DOHH2 (cell line): ENCODE measurements around the gene HMSD.

Source experiments
- H3F3A ChIP-seq: fragments of 200-600 bp; sonication (generic), shearing (Covaris generic); 2 replicates; pipeline ENCODE4 v1.6.0; 2016; ENCODE audit warnings: antibody characterized with exemption, mild to moderate bottlenecking; ENCODE audit not compliant: control insufficient read depth, insufficient read depth
- H3K27ac ChIP-seq: fragments of 200-600 bp; sonication (generic); 2 replicates; pipeline ENCODE4 v1.5.1; 2014; ENCODE audit warnings: low read depth, mild to moderate bottlenecking, low read length, moderate library complexity
- H3K27me3 ChIP-seq: fragments of 200-600 bp; sonication (generic); 2 replicates; pipeline ENCODE4 v1.6.1; 2014; ENCODE audit warnings: mild to moderate bottlenecking, low read length, mixed read lengths; ENCODE audit not compliant: control insufficient read depth
- H3K36me3 ChIP-seq: fragments of 200-600 bp; sonication (generic); 2 replicates; pipeline ENCODE4 v1.6.1; 2014; ENCODE audit warnings: mild to moderate bottlenecking, low read length, moderate library complexity, mixed read lengths; ENCODE audit not compliant: control insufficient read depth
- H3K4me1 ChIP-seq: fragments of 200-600 bp; sonication (generic); 2 replicates; pipeline ENCODE4 v1.6.1; 2014; ENCODE audit warnings: mild to moderate bottlenecking, low read length, mixed read lengths; ENCODE audit not compliant: control insufficient read depth
- H3K4me2 ChIP-seq: fragments of 200-600 bp; sonication (generic); 2 replicates; pipeline ENCODE4 v1.6.0; 2014; ENCODE audit warnings: mild to moderate bottlenecking, low read length, moderate library complexity
- H3K4me3 ChIP-seq: fragments of 200-600 bp; sonication (generic); 2 replicates; pipeline ENCODE4 v1.5.1; 2014; ENCODE audit warnings: mild to moderate bottlenecking, low read length, mixed read lengths
- H3K79me2 ChIP-seq: fragments of 200-600 bp; sonication (generic); 2 replicates; pipeline ENCODE4 v1.6.1; 2014; ENCODE audit warnings: mild to moderate bottlenecking, low read length, mixed read lengths; ENCODE audit not compliant: control insufficient read depth
- H3K9me2 ChIP-seq: fragments of 200-600 bp; sonication (generic); replicated peaks from 2 replicates; pipeline ENCODE4 v1.6.1; 2014; ENCODE audit warnings: mild to moderate bottlenecking, low read length, mixed read lengths; ENCODE audit not compliant: control insufficient read depth
- H3K9me3 ChIP-seq: fragments of 200-600 bp; sonication (generic); 2 replicates; pipeline ENCODE4 v1.6.1; 2014; ENCODE audit warnings: antibody characterized with exemption, low read length, mixed read lengths; ENCODE audit not compliant: control insufficient read depth, insufficient read depth
- H4K20me1 ChIP-seq: fragments of 200-600 bp; sonication (generic); 2 replicates; pipeline ENCODE4 v1.6.0; 2014; ENCODE audit warnings: low read depth, mild to moderate bottlenecking, antibody characterized with exemption, low read length, moderate library complexity; ENCODE audit not compliant: control insufficient read depth, insufficient read depth
- EZH2phosphoT487 ChIP-seq: fragments of 200-600 bp; sonication (generic); IDR thresholded peaks from 2 replicates; pipeline ENCODE4 v1.6.1; 2017; ENCODE audit warnings: borderline replicate concordance, mild to moderate bottlenecking, antibody characterized with exemption, low read length, moderate library complexity, mixed read lengths
- TF ChIP-seq, protein P1 (sequence below): fragments of 200-600 bp; sonication (generic); IDR thresholded peaks from one replicate; pipeline ENCODE4 v1.5.1; 2014; ENCODE audit warnings: antibody characterized with exemption, mild to moderate bottlenecking, low read depth, low read length; ENCODE audit not compliant: poor library complexity, severe bottlenecking

HMSD gene

DNA sequence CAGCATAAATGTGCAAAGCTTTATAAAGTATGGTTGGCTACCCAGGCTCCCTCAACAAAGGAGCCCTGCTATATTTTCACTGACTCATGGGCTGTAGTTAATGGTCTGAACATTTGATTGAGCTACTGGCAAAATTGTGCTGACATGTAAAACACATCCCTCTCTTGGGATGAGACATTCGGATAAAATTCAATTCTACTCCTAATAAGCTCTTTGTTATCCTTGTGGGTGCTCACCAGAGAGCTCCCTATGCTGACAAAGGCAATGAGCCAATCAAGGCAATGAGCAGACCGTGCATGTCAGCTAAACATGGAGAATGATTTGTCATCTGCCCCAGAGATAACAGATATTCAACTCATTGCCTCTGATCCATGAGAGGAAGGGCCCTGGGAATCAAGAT lies 48.5 kb downstream of the HMSD start:
- 0 out of 2 replicates have a peak, but pooled peaks cover 6% of the 10 kb centered on the region for H3K9me3 ChIP-seq
- no peak overlapping the region for H3K4me2 ChIP-seq
- no peak for TF ChIP-seq EZH2phosphoT487
- TF ChIP-seq, protein P1, sequence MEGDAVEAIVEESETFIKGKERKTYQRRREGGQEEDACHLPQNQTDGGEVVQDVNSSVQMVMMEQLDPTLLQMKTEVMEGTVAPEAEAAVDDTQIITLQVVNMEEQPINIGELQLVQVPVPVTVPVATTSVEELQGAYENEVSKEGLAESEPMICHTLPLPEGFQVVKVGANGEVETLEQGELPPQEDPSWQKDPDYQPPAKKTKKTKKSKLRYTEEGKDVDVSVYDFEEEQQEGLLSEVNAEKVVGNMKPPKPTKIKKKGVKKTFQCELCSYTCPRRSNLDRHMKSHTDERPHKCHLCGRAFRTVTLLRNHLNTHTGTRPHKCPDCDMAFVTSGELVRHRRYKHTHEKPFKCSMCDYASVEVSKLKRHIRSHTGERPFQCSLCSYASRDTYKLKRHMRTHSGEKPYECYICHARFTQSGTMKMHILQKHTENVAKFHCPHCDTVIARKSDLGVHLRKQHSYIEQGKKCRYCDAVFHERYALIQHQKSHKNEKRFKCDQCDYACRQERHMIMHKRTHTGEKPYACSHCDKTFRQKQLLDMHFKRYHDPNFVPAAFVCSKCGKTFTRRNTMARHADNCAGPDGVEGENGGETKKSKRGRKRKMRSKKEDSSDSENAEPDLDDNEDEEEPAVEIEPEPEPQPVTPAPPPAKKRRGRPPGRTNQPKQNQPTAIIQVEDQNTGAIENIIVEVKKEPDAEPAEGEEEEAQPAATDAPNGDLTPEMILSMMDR = no peak

DNA sequence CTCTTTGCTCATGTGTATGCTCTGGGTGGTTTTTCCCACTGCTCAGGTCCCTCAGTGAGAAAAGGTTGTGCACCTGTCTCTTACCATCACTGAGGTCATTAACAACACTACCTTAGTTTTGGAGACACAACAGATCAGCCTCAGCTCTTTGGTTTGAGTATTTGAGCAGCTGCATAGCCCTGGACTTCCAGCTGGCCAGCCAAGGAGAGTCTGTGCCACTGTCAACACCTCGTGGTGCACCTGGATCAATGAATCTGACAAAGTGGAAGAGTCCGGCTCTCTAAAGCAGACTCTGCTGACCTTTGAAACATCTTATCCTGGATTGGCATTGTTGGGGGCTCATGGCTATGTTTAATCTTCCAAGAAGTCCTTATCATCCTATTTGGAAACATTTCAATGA lies 50.8 kb downstream of the HMSD start:
- TF ChIP-seq EZH2phosphoT487 = no peak
- TF ChIP-seq, protein P1 = no peak
- H3K27me3 ChIP-seq = no peaks in the 10 kb centered on the region
- H3K9me2 ChIP-seq = no peaks in the 10 kb centered on the region
- H3K4me2 ChIP-seq = no peak overlapping the region
- H3K4me3 ChIP-seq = no peak overlapping the region
- 0 out of 2 replicates have a peak, but pooled peaks cover 6% of the 10 kb centered on the region for H3K9me3 ChIP-seq
- H3F3A ChIP-seq = no peaks in the 10 kb centered on the region
- no peaks in the 10 kb centered on the region for H4K20me1 ChIP-seq
- H3K36me3 ChIP-seq = no peaks in the 10 kb centered on the region
- H3K27ac ChIP-seq = no peak overlapping the region
- H3K4me1 ChIP-seq = no peaks in the 10 kb centered on the region
- no peaks in the 10 kb centered on the region for H3K79me2 ChIP-seq

More for the DNA sequence above, 48.5 kb downstream of the HMSD start:
- Histone ChIP-seq H3K79me2 (no peaks in the 10 kb centered on the region), H3K4me1 (no peaks in the 10 kb centered on the region), H3K27ac (no peak overlapping the region), H4K20me1 (no peaks in the 10 kb centered on the region), H3K36me3 (no peaks in the 10 kb centered on the region), H3K4me3 (no peak overlapping the region), H3K9me2 (no peaks in the 10 kb centered on the region), H3K27me3 (no peaks in the 10 kb centered on the region), H3F3A (no peaks in the 10 kb centered on the region)

DNA sequence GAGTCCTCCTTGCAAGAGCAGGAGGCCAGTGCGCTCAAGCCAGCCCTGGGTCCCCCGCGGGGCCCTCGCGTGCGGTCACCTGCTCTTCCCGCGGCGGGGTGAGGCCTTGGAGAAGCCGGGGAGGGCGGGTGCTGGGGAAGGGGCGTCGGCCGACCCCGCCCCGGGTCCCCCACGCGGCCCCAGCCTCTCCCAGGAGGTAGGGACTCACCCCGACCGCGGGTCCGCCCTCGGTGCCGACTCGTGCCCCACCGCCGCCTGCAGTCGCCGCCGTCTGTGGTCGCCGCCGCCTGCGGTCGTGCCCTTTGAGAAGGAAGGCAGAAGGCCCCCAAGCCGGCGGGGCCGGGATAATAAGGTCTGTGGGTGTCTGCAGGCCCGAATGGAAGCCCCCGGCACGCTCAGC lies 53.5 kb downstream of the HMSD start:
- no peak for TF ChIP-seq EZH2phosphoT487
- TF ChIP-seq, protein P1 = no peak
- no peaks in the 10 kb centered on the region for H3F3A ChIP-seq
- H3K4me2 ChIP-seq = no peak overlapping the region
- H3K27ac ChIP-seq = no peak overlapping the region
- no peaks in the 10 kb centered on the region for H3K27me3 ChIP-seq
- H3K9me3 ChIP-seq = no peaks in the 10 kb centered on the region
- no peak overlapping the region for H3K4me3 ChIP-seq
- no peaks in the 10 kb centered on the region for H4K20me1 ChIP-seq
- H3K4me1 ChIP-seq = no peaks in the 10 kb centered on the region
- H3K9me2 ChIP-seq = no peaks in the 10 kb centered on the region
- no peaks in the 10 kb centered on the region for H3K79me2 ChIP-seq
- H3K36me3 ChIP-seq = no peaks in the 10 kb centered on the region
